Mucosa of descending colon (tissue), 3 donors: ENCODE data around the gene PLK3. TPM values are rescaled to one million over a fixed set of nuclear protein-coding genes. Genes with fewer than 3 reads are reported as not detected.
"Not testable (repeated sequence)": the region's sequence is repeated elsewhere in the genome, so short reads cannot be mapped to it uniquely, and the experiment has no call there.

Experiments used
- ATAC-seq: fragments of 200-7000 bp; cut with Tn5 transposase; one replicate; pipeline ENCODE4 v1.9.1; 2020; ENCODE audit warnings: mild to moderate bottlenecking, moderate library complexity
- DNase-seq, 3 donors: peaks; one replicate each; pipeline ENCODE4 v3.0.0-alpha.2; 2020
- H3K36me3 ChIP-seq: fragments of 200-600 bp; one replicate; pipeline ENCODE4 v1.8.0; 2021; ENCODE audit warnings: low read depth, mild to moderate bottlenecking
- H3K4me1 ChIP-seq: fragments of 200-600 bp; one replicate; pipeline ENCODE4 v1.8.0; 2021; ENCODE audit warnings: low read depth, mild to moderate bottlenecking
- H3K4me3 ChIP-seq: fragments of 200-600 bp; one replicate; pipeline ENCODE4 v1.8.0; 2021; ENCODE audit warnings: mild to moderate bottlenecking
- H3K9me3 ChIP-seq: fragments of 200-600 bp; one replicate; pipeline ENCODE4 v1.8.0; 2021; ENCODE audit warnings: mild to moderate bottlenecking
- intact Hi-C, 2 donors: fragments of 100-400 bp; cut with DNase I in 1 of 2; cut with micrococcal nuclease in 1 of 2; formaldehyde crosslinking; loops; one replicate each; pipeline versions ENCODE4 v1.11.0 to v1.11.1; 2022; cut with DNase I, micrococcal nuclease
- total RNA-seq, 3 donors: library from RNA; stranded (reverse); fragmentation: NEBNext Ultra II Directional in 2 of 3; extraction: Animal tissue kit (Norgen Biotek cat#: 25700) in 2 of 3; gene quantifications; one replicate each; pipeline versions ENCODE4 v1.2.1 to v1.2.4, GENCODE V29; 2021 to 2023
- TF ChIP-seq, protein P1 (sequence below): fragments of 200-600 bp; IDR thresholded peaks from one replicate; pipeline ENCODE4 v1.8.0; 2022; ENCODE audit warnings: antibody characterized with exemption, mild to moderate bottlenecking
- donor health status: DM: no; HTN: no; CAD: no; lungs with moderate emphysema.
- donor health status: DM: no; HTN: no; CAD: no.
- donor health status: DM: no; HTN: yes; CAD: no.

PLK3 gene
- total RNA-seq, 3 donors from 2014 or later: 6.4 to 14.5 (median 12.0) TPM

DNA sequence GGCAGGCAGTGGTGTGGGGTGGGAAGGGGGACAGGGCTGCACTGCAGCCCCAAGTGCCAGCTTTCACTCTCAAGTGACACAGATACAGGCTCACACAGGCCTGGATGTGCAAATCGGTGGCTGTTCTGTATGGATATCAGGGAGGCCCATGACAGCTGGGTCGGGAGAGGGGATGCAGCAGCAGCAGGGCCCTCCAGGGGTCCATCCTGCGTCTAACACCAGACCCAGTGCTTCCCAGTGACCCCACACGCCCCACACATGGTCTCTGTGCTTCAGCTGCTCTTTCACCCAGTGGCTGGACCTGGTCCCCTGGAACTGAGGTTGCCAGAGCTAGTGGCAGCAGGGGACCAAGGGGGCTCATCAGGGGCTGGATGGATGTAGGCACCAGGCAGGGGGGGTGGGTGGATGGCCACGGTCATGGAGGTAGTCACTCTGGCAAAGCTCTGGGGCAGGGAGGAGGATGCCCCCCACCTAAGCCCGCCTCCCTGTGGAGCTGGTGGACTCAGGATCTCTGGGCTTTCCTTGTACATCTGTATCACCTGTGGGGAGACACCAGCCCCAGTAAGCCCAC lies 22.0 kb downstream of the PLK3 start:
- intact Hi-C loops: no loop called here
- ATAC-seq: no peak
- peak in 1 of 3 donors; percentile 50 for DNase-seq

DNA sequence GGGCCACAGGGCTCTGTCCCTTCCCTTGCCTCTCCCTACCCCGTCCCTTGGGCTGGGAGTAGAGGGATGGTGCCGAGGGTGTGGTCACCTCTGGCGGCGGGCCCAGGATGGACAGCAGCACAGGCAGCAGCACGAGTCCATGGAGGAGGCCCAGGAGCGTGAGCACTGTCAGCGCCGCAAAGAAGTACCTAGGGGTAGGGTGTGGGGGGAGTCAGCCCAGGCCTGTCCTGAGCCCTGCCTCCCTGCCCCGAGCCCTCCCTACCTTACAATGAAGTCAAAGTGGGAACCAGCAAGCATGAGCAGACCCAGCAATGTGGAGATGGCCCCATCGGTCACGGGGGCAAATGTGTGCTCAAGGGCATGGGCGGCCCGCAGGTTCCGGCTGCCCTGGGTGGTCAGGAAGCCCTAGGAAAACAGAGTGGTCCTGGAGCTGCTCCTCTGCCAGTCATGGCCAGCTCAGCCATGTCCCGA lies 22.8 kb downstream of the PLK3 start:
- no peak overlapping the region for H3K4me3 ChIP-seq
- ATAC-seq (no peak), DNase-seq (peak in 2 of 3 donors; percentile 12 to 52)
- intact Hi-C loops: no loop called here
- H3K4me1 ChIP-seq: peaks cover 5% of the 10 kb centered on the region
- TF ChIP-seq, protein P1, sequence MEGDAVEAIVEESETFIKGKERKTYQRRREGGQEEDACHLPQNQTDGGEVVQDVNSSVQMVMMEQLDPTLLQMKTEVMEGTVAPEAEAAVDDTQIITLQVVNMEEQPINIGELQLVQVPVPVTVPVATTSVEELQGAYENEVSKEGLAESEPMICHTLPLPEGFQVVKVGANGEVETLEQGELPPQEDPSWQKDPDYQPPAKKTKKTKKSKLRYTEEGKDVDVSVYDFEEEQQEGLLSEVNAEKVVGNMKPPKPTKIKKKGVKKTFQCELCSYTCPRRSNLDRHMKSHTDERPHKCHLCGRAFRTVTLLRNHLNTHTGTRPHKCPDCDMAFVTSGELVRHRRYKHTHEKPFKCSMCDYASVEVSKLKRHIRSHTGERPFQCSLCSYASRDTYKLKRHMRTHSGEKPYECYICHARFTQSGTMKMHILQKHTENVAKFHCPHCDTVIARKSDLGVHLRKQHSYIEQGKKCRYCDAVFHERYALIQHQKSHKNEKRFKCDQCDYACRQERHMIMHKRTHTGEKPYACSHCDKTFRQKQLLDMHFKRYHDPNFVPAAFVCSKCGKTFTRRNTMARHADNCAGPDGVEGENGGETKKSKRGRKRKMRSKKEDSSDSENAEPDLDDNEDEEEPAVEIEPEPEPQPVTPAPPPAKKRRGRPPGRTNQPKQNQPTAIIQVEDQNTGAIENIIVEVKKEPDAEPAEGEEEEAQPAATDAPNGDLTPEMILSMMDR: no peak
- H3K36me3 ChIP-seq: no peaks in the 10 kb centered on the region
- H3K9me3 ChIP-seq: no peaks in the 10 kb centered on the region

More for the DNA sequence above, 22.0 kb downstream of the PLK3 start:
- TF ChIP-seq, protein P1: no peak
- H3K4me3 ChIP-seq: no peak overlapping the region
- H3K36me3 ChIP-seq: no peaks in the 10 kb centered on the region
- H3K4me1 ChIP-seq: peaks cover 5% of the 10 kb centered on the region
- H3K9me3 ChIP-seq: no peaks in the 10 kb centered on the region

DNA sequence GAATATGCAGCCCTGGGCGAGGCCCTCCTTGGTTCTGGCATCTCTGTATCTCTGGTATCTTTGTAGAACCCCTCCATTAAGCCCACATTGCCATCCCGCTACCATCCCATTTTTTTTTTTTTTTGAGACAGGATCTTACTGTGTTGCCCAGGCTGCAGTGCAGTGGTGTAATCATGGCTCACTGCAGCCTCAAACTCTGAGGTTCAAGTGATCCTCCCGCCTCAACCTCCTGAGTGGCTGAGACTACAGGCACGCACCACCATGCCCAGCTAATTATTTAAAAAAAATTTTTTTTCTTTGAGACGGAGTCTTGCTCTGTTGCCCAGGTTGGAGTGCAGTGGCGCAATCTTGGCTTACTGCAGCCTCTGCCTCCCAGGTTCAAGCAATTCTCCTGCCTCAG lies 24.2 kb downstream of the PLK3 start:
- DNase-seq: peak in 1 of 3 donors; percentile 5
- H3K9me3 ChIP-seq, H3K4me3 ChIP-seq, H3K4me1 ChIP-seq, ATAC-seq, intact Hi-C loops, H3K36me3 ChIP-seq: not testable (repeated sequence)

DNA sequence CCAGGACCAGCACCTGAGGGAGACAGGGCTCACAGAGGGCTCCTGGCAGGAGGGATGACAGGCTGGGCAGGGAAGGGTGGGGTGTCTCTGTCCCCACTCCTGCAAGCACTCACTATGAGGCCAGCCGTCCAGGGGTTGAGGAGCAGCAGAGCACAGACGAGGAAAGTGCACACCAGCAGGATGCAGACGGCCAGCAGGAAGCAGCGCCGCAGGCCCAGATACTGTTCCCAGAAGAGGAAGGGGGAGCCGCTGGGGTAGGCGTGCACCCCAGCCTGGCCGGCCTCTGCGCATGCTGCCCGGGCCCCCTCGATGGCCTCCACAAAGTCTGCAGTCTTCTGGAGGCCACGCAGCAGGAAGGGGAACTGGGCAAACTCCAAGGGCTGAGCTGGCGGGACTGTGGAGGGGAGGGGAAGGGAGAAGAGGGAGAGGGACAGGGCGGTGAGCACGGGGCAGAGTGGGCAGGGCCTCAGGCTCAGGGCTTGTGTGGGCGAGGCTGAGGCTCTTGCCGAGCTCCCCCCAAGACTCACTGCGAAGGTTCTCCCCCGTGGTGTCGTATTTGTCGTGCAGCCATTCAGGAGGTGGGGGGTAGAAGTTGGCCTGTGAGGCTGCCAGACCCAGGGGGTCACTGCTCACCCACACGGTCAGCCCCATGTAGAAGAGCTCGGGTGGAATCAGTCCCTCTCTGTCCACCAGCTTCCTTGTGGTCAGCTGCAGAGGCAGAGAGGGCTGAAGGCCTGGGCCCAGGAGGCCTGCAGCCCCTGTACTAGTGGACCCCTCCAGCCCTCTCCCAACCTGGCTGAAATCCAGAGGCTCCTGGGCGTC lies 26.4 kb downstream of the PLK3 start:
- intact Hi-C loops: no loop called here
- Histone ChIP-seq H3K36me3 (no peaks in the 10 kb centered on the region), H3K4me1 (no peaks in the 10 kb centered on the region), H3K4me3 (no peak overlapping the region), H3K9me3 (no peaks in the 10 kb centered on the region)
- TF ChIP-seq, protein P1: no peak
- ATAC-seq (peak; percentile 68), DNase-seq (peak; percentile 27 to 77 (median 40))

DNA sequence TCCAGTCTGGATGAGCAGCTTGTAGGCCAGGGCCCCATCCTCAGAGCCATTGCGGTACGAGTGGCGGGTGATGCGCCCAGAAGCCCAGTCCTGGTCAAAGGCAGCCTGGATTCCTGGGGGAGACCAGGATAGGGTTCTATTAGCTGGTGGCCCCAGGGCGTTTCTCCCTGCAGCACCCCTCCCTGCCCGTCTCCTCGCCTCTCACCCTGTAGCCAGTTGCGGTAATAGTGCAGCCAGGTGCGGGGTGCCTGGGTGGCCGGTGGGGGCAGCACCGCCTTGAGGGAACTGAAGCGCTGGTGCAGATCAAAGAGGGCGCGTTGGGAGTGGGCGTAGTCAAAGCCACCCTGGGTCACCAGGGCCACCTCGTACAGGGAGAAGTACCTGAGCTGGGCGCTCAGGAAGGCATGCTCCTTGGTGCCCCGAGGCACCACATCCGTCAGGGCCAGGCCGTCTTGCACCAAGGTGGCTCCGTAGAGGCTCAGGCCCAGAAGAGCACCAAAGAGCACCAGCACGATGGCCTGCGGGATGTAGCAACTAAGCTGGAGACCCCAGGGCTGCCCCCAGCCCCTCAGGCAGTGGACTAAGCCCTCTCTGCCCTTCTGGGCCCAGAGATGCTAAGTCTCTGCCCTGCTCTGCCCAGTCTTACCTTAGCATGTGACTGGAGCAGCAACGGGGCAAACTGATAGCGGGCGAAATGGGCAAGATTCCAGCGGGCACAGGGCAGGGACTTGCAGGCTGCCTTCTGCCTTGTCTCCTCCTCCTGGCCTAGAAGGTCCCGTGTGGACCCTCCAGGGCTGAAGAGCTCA lies 27.2 kb downstream of the PLK3 start:
- DNase-seq (peak in 1 of 3 donors; percentile 47), ATAC-seq (no peak)
- TF ChIP-seq, protein P1: no peak
- Histone ChIP-seq H3K36me3 (no peaks in the 10 kb centered on the region), H3K4me3 (no peak overlapping the region), H3K4me1 (no peaks in the 10 kb centered on the region), H3K9me3 (no peaks in the 10 kb centered on the region)
- intact Hi-C loops: no loop called here
